ENCODE measurements around the gene HCAR3.
"Not testable (repeated sequence)": the region's sequence is repeated elsewhere in the genome, so short reads cannot be mapped to it uniquely, and the experiment has no call there.

DNA sequence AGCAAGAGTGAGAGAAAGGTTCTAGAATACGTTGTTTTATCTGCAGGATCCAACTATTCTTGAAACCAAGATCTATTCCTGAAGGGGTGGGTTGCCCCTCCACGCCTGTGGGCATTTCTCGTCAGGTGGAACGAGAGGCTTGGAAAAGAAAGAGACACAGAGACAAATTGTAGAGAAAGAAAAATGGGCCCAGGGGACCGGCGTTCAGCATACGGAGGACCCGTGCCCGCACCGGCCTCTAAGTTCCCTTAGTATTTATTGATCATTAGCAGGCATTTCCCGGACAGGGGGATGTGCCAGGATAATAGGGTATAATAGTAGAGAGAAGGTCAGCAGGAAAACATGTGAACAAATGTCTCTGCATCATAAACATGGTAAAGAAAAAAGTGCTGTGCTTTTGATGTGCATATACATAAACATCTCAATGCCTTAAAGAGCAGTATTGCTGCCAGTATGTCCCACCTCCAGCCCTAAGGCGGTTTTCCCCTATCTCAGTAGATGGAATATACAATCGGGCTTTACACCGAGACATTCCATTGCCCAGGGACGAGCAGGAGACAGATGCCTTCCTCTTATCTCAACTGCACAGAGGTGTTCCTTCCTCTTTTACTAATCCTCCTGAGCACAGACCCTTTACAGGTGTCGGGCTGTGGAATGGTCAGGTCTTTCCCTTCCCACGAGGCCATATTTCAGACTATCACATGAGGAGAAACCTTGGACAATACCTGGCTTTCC, 34.3 kb upstream of the HCAR3 start:
- not testable (repeated sequence) for TF ChIP-seq ZFP30, CSDC2 (CRISPR knock-in tag; IDR thresholded peaks at IDR 0.05)

Data from SK-N-SH treated with all-trans-retinoic acid at 6 μM for 48 hours (cell line).